Muscle layer of duodenum (tissue), 2 donors: ENCODE data around the gene GREB1L.

ENCODE experiments used
- H3K27ac ChIP-seq: one replicate; pipeline ENCODE4 v1.7.0; 2013; ENCODE audit warnings: mild to moderate bottlenecking, low read length
- H3K27me3 ChIP-seq: one replicate; pipeline ENCODE4 v1.7.0; 2013; ENCODE audit warnings: low read depth, mild to moderate bottlenecking, control low read depth, low read length
- H3K36me3 ChIP-seq, 2 donors: one replicate each; pipeline ENCODE4 v1.7.0; 2013; ENCODE audit warnings: low read length in 2 of 2, control low read depth in 1 of 2, mild to moderate bottlenecking in 1 of 2; ENCODE audit not compliant: insufficient read depth in 2 of 2, control insufficient read depth in 1 of 2
- H3K4me1 ChIP-seq, 2 donors: one replicate each; pipeline ENCODE4 v1.7.0; 2013; ENCODE audit warnings: low read length in 2 of 2, mild to moderate bottlenecking in 2 of 2, control low read depth in 1 of 2, moderate library complexity in 1 of 2; ENCODE audit not compliant: insufficient read depth in 2 of 2, control insufficient read depth in 1 of 2
- H3K4me3 ChIP-seq, 2 donors: one replicate each; pipeline ENCODE4 v1.7.0; 2013; ENCODE audit warnings: low read length in 2 of 2, low read depth in 1 of 2, mild to moderate bottlenecking in 1 of 2
- H3K9me3 ChIP-seq, 2 donors: one replicate each; pipeline ENCODE4 v1.7.0; 2013; ENCODE audit warnings: low read length in 2 of 2, control low read depth in 1 of 2, mild to moderate bottlenecking in 1 of 2; ENCODE audit not compliant: control insufficient read depth in 1 of 2
- donor health status: healthy.

GREB1L gene

DNA sequence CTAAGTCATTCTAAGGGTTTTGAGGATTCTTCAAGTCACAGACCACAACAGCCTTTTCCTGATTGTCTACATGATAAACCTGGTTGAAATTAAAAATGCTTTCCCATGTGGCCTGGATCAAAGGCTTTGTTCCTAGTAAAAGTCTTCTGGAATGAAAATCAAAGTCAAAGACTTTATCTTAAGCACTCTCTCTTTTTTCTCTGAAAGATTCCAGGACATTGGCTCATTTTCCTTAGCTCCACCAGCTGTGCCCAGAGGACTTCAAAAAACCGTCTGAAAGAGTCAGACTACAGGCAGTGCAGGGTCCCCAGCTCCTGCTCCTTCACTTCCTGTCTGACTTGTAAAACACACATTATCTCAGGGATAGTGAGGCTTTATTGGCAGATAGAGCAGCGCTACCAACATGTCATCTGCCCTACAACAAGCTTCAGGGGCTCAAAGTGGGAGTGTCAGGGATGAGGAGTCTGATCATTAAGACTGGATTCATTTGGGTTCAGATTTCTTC lies 210.3 kb downstream of the GREB1L start:
- Histone ChIP-seq H3K9me3 (no peaks in the 10 kb centered on the region), H3K27me3 (no peaks in the 10 kb centered on the region), H3K36me3 (no peaks in the 10 kb centered on the region), H3K4me3 (no peak overlapping the region), H3K4me1 (peaks cover 6 to 16% of the 10 kb centered on the region in 2 donors), H3K27ac (no peak overlapping the region)

DNA sequence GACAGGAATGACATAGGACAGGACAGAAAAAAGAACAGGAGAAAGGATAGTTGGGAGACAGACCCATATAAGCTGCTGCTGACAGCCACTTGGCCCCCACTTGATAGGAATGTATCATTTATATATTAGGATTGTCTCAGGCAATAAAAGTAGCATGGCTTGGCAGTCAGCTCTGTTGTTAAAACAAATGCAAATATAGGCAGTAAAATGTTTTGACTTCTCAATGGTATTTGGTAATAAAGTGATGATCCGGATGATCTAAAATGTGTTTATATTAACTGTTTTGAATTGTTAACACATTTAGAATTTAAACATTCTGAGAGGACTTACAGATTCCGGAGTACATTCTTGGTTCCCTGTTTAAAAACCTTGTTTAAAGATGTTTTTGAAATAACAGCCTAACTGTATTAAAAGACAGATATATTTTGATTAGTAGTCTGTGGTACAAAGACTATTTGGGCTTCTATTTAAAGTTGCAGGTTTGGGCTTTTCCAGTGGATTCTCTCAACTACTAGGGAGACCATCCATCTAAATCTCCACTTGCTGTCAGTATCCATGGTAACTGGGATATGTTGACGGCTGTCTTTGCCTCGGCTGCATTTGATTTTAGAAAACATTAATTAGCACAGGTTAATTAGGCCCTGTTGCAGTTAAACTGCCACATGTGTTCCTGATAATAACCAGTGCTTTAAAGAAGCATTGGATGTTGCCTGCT lies 210.9 kb downstream of the GREB1L start:
- H3K27ac ChIP-seq = no peak overlapping the region
- peaks cover 6 to 16% of the 10 kb centered on the region in 2 donors for H3K4me1 ChIP-seq
- H3K27me3 ChIP-seq = no peaks in the 10 kb centered on the region
- H3K9me3 ChIP-seq = no peaks in the 10 kb centered on the region
- no peak overlapping the region for H3K4me3 ChIP-seq
- no peaks in the 10 kb centered on the region for H3K36me3 ChIP-seq

DNA sequence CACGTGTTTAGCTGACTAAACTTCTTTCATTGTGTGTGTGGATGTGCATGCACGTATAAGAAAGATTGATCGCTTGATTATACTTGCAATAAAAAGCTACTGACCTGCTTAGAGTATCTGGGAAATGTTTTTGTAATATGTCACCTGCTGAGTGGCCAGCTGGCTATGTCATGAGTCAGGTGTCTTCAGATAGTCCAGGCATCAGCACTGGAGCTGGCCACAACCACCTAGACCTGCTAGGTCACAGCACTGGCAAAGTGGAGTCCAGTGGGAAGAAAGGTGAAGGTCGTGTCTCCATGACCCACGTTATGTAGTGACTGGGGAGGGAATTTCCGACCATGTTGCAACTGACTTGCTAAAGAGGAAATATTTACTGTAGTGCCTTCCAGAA lies 211.5 kb downstream of the GREB1L start:
- H3K4me3 ChIP-seq = no peak overlapping the region
- peaks cover 6 to 16% of the 10 kb centered on the region in 2 donors for H3K4me1 ChIP-seq
- H3K9me3 ChIP-seq = no peaks in the 10 kb centered on the region
- H3K27ac ChIP-seq = no peak overlapping the region
- no peaks in the 10 kb centered on the region for H3K36me3 ChIP-seq
- H3K27me3 ChIP-seq = no peaks in the 10 kb centered on the region

DNA sequence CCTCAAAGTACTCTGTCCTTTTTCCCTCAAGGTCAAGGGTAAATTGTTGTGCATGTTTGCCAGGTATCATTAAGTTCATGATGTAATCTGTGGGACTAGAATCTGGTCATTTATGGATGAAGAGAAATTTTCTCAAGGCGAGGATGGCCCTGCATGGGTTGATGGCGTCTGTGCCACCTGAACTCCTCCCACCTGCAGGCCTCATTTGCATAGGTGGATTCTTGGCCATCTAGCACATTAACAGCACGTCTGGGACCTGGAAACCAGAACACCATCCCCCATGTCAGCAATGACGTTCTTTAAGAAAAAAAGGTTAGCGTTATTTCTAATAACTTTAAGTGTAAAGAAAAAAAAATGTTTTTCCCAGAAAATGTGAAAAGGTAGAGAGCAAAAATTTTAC lies 212.7 kb downstream of the GREB1L start:
- H3K27ac ChIP-seq = no peak overlapping the region
- no peak overlapping the region for H3K4me3 ChIP-seq
- no peaks in the 10 kb centered on the region for H3K9me3 ChIP-seq
- no peaks in the 10 kb centered on the region for H3K27me3 ChIP-seq
- H3K36me3 ChIP-seq = no peaks in the 10 kb centered on the region
- H3K4me1 ChIP-seq = peaks cover 6 to 16% of the 10 kb centered on the region in 2 donors

DNA sequence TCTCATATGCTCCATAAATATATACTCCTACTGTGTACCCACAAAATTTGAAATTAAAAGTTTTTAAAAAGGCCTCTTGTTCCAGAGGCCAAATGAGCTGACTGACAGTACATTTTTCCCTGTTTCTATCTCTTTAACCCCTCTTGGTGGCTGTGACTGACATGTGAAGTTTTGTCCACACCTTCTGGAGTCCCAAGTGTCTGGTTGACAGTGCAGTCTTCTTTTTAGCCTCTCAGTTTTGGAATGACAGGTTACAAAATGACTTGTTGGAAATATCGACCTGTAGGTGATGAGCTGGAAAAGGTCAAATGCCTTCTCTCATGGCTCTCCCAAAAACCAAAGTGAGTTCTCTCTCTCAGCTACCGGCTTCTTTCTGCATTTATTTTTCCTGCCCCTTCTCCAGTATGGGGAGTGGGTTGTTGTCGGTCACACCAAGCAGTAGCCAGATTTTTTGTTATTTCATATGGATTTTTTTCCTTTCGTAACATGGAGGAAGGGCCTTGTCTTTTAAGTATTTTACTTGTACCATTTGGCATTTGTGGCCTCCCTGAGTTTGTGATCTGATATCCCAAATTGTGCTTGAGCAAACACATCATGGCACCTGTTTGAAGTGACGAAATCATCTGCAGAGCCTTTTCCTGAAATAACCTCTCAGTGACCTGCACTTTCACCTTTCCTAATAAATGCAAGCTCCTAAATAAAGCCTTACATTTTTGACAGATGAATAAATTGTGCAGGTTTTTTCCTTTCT lies 214.6 kb downstream of the GREB1L start:
- peaks cover 6 to 16% of the 10 kb centered on the region in 2 donors for H3K4me1 ChIP-seq
- no peak overlapping the region for H3K4me3 ChIP-seq
- no peak overlapping the region for H3K27ac ChIP-seq
- H3K36me3 ChIP-seq = no peaks in the 10 kb centered on the region
- H3K9me3 ChIP-seq = no peaks in the 10 kb centered on the region
- H3K27me3 ChIP-seq = no peaks in the 10 kb centered on the region

DNA sequence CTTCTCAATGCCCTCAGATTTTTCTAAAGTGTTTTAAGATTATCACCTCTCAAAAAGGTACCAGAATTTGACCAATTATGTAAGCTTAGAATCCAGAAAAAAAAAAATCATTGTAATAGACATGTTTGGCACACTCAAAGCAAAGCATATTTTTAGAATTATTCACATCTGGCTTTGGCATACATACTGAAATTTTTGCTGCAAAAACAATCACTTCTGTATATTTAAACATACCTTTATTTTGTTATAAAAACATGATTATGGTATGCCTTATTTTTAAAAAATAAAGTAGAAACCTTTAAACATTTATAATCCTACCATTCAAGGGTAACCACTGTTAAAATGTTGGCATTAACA lies 215.1 kb downstream of the GREB1L start:
- H3K27me3 ChIP-seq = no peaks in the 10 kb centered on the region
- no peaks in the 10 kb centered on the region for H3K9me3 ChIP-seq
- H3K27ac ChIP-seq = no peak overlapping the region
- H3K36me3 ChIP-seq = no peaks in the 10 kb centered on the region
- H3K4me3 ChIP-seq = no peak overlapping the region
- peaks cover 6 to 16% of the 10 kb centered on the region in 2 donors for H3K4me1 ChIP-seq

DNA sequence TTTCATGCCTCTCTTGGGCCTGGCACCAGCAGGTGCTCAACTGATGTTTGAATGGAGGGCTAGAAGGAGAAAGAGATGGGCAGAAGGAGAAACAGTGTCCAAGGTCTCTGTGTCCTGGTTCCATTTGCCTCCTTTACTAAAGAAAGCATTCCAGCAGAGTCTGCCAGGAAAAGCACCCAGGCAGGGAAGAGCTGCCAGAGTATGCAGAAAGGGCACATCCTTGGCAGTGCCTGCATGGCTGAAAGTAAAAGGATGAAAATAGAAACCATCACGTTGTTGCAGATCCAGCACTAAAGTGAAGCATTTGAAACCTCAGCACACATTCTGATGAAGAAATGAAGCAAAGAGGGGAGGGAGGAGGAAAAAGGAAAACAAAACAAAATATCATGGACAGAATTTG lies 216.3 kb downstream of the GREB1L start:
- Histone ChIP-seq H3K4me3 (no peak overlapping the region), H3K27me3 (no peaks in the 10 kb centered on the region), H3K4me1 (peaks cover 0 to 6% of the 10 kb centered on the region in 2 donors), H3K9me3 (no peaks in the 10 kb centered on the region), H3K36me3 (no peaks in the 10 kb centered on the region), H3K27ac (no peak overlapping the region)

DNA sequence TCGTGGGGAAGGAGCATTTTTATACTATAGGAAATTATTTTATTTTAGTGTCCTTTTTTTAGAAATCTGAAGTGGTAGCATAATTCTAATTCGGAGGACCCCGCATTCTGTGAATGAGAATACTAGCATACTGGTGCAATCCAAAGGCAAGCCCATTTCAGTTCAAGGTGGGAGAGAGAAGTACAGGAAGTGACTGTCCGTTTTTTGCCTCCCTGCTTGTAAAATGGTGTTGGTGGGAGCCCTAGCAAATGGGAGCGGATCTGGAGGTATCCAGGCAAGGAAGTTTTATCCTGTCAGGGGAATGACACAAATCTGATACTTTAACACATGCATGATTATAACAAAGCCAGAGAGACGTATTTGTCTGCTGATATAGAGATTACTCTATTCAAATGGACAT lies 216.8 kb downstream of the GREB1L start:
- H3K36me3 ChIP-seq = no peaks in the 10 kb centered on the region
- H3K27ac ChIP-seq = no peak overlapping the region
- no peaks in the 10 kb centered on the region for H3K27me3 ChIP-seq
- H3K4me3 ChIP-seq = no peak overlapping the region
- H3K4me1 ChIP-seq = peaks cover 0 to 5% of the 10 kb centered on the region in 2 donors
- H3K9me3 ChIP-seq = no peaks in the 10 kb centered on the region

DNA sequence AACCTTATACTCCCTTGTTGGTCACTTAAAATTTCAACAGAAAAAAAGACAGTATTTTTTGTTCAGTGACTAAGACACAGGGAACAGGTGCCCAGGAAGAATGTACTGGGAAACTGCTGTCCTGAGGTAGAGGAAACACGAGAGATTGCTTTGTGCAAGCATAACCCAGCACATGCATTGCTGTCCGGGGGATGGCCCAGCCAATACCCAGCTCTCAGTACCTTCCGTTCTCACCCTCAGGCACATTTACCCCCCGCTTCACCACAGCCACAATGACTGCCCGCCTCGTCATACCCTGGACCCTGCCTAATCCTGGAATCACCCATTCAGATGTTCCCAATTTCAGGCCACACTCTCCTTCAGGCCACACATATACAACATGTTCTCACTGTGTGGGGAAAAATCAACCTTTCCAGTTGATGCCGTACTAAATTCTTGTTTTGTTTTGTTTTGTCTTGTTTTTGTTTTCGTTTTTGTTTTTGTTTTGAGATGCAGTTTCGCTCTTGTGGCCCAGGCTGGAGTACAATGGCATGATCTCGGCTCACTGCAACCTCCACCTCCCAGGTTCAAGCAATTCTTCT lies 217.8 kb downstream of the GREB1L start:
- Histone ChIP-seq H3K9me3 (no peaks in the 10 kb centered on the region), H3K27ac (no peak overlapping the region), H3K27me3 (no peaks in the 10 kb centered on the region), H3K4me3 (no peak overlapping the region), H3K36me3 (no peaks in the 10 kb centered on the region), H3K4me1 (peaks cover 0 to 4% of the 10 kb centered on the region in 2 donors)

DNA sequence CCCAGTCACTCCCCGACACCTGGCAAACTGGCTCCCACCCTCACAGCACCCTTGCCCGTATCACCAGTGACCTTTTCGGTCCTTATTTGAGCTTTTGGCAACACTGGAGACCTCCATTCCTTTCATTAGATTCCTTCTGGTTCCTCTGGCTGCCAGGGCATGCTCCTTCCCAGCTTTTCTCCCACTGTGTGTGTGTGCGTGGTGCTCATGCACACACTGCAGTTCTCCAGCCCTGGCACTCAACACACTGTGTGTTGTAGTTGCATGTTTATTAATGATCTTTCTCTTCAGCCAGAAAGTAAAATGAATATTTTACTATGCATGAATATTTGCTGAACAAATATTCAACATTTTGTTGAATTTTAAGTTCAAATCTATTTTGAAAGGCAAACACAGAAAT lies 219.4 kb downstream of the GREB1L start:
- Histone ChIP-seq H3K4me3 (no peak overlapping the region), H3K27ac (no peak overlapping the region), H3K27me3 (no peaks in the 10 kb centered on the region), H3K9me3 (no peaks in the 10 kb centered on the region), H3K4me1 (peaks cover 0 to 4% of the 10 kb centered on the region in 2 donors), H3K36me3 (no peaks in the 10 kb centered on the region)

DNA sequence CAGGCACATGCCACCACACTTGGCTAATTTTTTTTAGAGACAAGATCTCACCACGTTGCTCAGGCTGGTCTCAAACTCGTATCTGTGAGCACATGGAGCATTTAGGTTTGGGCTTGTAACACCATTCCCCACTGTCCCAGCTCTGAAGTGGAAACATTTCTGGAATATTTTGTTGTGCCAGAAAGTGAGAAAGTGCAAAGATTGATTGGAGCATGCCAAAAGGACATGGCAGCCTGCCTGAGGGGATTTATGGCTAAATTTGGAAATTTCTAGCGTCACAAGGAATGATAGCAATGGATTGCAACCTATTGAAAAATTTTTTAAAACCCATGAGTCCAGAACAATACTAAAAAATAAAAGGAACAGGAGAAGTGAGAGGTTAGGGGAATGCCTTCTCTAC lies 221.7 kb downstream of the GREB1L start:
- H3K27ac ChIP-seq = no peak overlapping the region
- H3K4me3 ChIP-seq = no peak overlapping the region
- H3K27me3 ChIP-seq = no peaks in the 10 kb centered on the region
- no peaks in the 10 kb centered on the region for H3K9me3 ChIP-seq
- peaks cover 0 to 4% of the 10 kb centered on the region in 2 donors for H3K4me1 ChIP-seq
- H3K36me3 ChIP-seq = no peaks in the 10 kb centered on the region
